ENCODE results near the gene ADCYAP1R1.

Gene ADCYAP1R1

GRCh38 chr7:31044529-31044928 lies 7.6 kb upstream of the ADCYAP1R1 start:
- DNase-seq = no peak

- DNase-seq = no peak
These were observed 5.4 kb upstream of the ADCYAP1R1 start for GRCh38 chr7:31046723-31047122.

GRCh38 chr7:31047313-31048146 lies 4.6 kb upstream of the ADCYAP1R1 start:
- no peak for DNase-seq

- DNase-seq = no peak
These were observed 2.9 kb upstream of the ADCYAP1R1 start for GRCh38 chr7:31049005-31049765.

GRCh38 chr7:31052487-31052840 lies 356 bp downstream of the ADCYAP1R1 start:
- no peak for DNase-seq

- no peak for DNase-seq
These were observed 913 bp downstream of the ADCYAP1R1 start for GRCh38 chr7:31052841-31053601.

- DNase-seq = no peak
These were observed 1.9 kb downstream of the ADCYAP1R1 start for GRCh38 chr7:31053986-31054385.

GRCh38 chr7:31054608-31055278 lies 2.6 kb downstream of the ADCYAP1R1 start:
- no peak for DNase-seq

- DNase-seq = no peak
These were observed 3.4 kb downstream of the ADCYAP1R1 start for GRCh38 chr7:31055471-31055870.

- no peak for DNase-seq
These were observed 4.8 kb downstream of the ADCYAP1R1 start for GRCh38 chr7:31056775-31057346.

- no peak for DNase-seq
These were observed 6.0 kb downstream of the ADCYAP1R1 start for GRCh38 chr7:31058122-31058521.

- no peak for DNase-seq
These were observed 6.6 kb downstream of the ADCYAP1R1 start for GRCh38 chr7:31058688-31059087.

- DNase-seq = no peak
These were observed 7.4 kb downstream of the ADCYAP1R1 start for GRCh38 chr7:31059551-31059950.

- no peak for DNase-seq
These were observed 9.1 kb downstream of the ADCYAP1R1 start for GRCh38 chr7:31061185-31061584.

- no peak for DNase-seq
These were observed 10.8 kb downstream of the ADCYAP1R1 start for GRCh38 chr7:31062746-31063435.

- DNase-seq = no peak
These were observed 13.0 kb downstream of the ADCYAP1R1 start for GRCh38 chr7:31065021-31065593.

- no peak for DNase-seq
These were observed 13.7 kb downstream of the ADCYAP1R1 start for GRCh38 chr7:31065840-31066239.

- no peak for DNase-seq
These were observed 14.5 kb downstream of the ADCYAP1R1 start for GRCh38 chr7:31066516-31067130.

GRCh38 chr7:31067491-31067890 lies 15.4 kb downstream of the ADCYAP1R1 start:
- no peak for DNase-seq

- no peak for DNase-seq
These were observed 16.0 kb downstream of the ADCYAP1R1 start for GRCh38 chr7:31068006-31068675.

Data from CD4-positive, alpha-beta T cell treated with Interleukin-17A for 1 hour (primary cell).